Urinary bladder (tissue), 4 donors: ENCODE data around the gene ERGIC1. TPM values are rescaled to one million over a fixed set of nuclear protein-coding genes. Genes with fewer than 3 reads are reported as not detected.

ENCODE experiments used
- DNase-seq: peaks from one replicate; pipeline ENCODE4 v3.0.0-alpha.2; 2015; ENCODE audit errors: extremely low spot score
- H3K27ac ChIP-seq: one replicate; pipeline ENCODE4 v1.5.1; 2013; ENCODE audit warnings: low read depth, mild to moderate bottlenecking, moderate library complexity
- H3K36me3 ChIP-seq: one replicate; pipeline ENCODE4 v1.6.1; 2013; ENCODE audit warnings: mild to moderate bottlenecking, moderate library complexity; ENCODE audit not compliant: insufficient read depth
- H3K4me1 ChIP-seq: one replicate; pipeline ENCODE4 v1.6.1; 2013; ENCODE audit warnings: mild to moderate bottlenecking, moderate library complexity; ENCODE audit not compliant: insufficient read depth
- H3K4me3 ChIP-seq: one replicate; pipeline ENCODE4 v1.5.1; 2013; ENCODE audit warnings: low read depth, low read length
- WGBS: extraction: QIAGEN DNeasy Blood & Tissue Kit; methylation state at CpG from one replicate; pipeline ENCODE4 v1.1.7; 2013; 5-methylcytosine and 5-hydroxymethylcytosine counted together
- polyA plus RNA-seq: library from polyadenylated mRNA; stranded (reverse); fragments of 200-250 nt; gene quantifications from one replicate; pipeline ENCODE4 v1.2.3, GENCODE V29; 2013
- total RNA-seq: library from RNA; depleted of rRNA; stranded (reverse); fragments of >200 nt; gene quantifications from one replicate; pipeline ENCODE4 v1.2.3, GENCODE V29; 2014
- donor health status: healthy with polysubstance abuse.
- donor health status: healthy.

Gene ERGIC1
- total and polyA plus RNA-seq, 2 donors = 68.5 to 103 TPM

GRCh38 chr5:172793577-172794488 lies 40.2 kb upstream of the ERGIC1 start:
- no peak overlapping the region for H3K4me3 ChIP-seq
- DNase-seq = no peak
- no peak overlapping the region for H3K27ac ChIP-seq
- H3K36me3 ChIP-seq = no peaks in the 10 kb centered on the region
- H3K4me1 ChIP-seq = no peaks in the 10 kb centered on the region
- 88% methylated on average over 17 of the region's 17 CpGs for WGBS

GRCh38 chr5:172795318-172795977 lies 38.6 kb upstream of the ERGIC1 start:
- peak; percentile 90 for DNase-seq
- 23% methylated on average over 13 of the region's 13 CpGs for WGBS
- Histone ChIP-seq H3K36me3 (no peaks in the 10 kb centered on the region), H3K4me3 (no peak overlapping the region), H3K27ac (peak overlapping the region; percentile 28), H3K4me1 (no peaks in the 10 kb centered on the region)

DNA sequence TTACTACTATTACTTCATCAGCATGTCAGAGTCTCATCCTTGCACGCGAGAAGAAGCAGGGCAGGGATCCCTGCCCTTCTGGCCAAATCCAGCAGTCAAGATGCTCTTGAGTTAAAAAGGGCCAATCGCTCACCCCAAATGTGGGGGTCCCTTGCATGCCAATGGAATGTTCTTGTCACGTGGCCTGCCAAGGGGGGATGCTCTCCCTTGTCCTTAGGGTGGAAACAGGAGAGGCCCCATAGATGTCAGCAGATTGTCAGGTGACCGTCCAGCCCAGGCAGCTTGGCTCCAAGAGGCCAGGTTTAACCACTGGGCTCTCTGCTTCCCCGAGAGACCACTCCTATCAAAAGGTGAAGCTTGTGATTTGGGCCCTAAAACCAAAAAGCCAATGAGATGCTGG lies 37.7 kb upstream of the ERGIC1 start:
- H3K4me1 ChIP-seq = no peaks in the 10 kb centered on the region
- no peak for DNase-seq
- 87% methylated on average over 6 of the region's 6 CpGs for WGBS
- no peaks in the 10 kb centered on the region for H3K36me3 ChIP-seq
- H3K4me3 ChIP-seq = no peak overlapping the region
- no peak overlapping the region for H3K27ac ChIP-seq

GRCh38 chr5:172797771-172798191 lies 36.3 kb upstream of the ERGIC1 start:
- Histone ChIP-seq H3K36me3 (no peaks in the 10 kb centered on the region), H3K4me1 (no peaks in the 10 kb centered on the region), H3K27ac (no peak overlapping the region), H3K4me3 (no peak overlapping the region)
- WGBS = 77% methylated on average over 5 of the region's 5 CpGs
- no peak for DNase-seq

- DNase-seq = no peak
- H3K4me3 ChIP-seq = no peak overlapping the region
- H3K4me1 ChIP-seq = no peaks in the 10 kb centered on the region
- H3K36me3 ChIP-seq = no peaks in the 10 kb centered on the region
- H3K27ac ChIP-seq = peak overlapping the region; percentile 61
- WGBS = 71% methylated on average over 14 of the region's 14 CpGs
These were observed 35.4 kb upstream of the ERGIC1 start for GRCh38 chr5:172798422-172799215.

- no peaks in the 10 kb centered on the region for H3K4me1 ChIP-seq
These were observed 34.6 kb upstream of the ERGIC1 start for GRCh38 chr5:172799416-172799815.

DNA sequence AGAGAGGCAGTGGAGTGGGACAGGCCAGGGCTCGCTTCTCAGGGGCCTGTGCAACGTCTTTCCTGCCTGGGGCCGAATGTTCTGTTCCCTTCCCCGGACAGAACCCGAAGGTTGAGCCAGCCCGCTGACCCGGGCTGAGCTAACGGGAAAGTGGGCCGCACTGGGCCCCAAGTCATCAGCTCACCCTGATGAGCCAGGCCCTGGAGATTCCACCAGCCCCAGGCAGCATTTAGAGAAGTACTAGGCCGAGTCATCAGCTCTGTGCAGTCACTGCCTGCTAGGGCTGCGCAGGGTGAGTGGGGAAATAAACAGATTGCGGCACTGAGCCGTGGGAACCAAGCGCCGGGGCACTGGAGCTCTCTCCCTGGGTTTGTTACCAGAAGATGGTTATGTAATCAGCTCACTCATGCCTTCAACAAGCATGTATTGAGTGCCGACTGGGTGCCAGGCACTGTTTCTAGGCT lies 33.9 kb upstream of the ERGIC1 start:
- 84% methylated on average over 16 of the region's 16 CpGs for WGBS
- DNase-seq = no peak
- no peaks in the 10 kb centered on the region for H3K4me1 ChIP-seq
- no peaks in the 10 kb centered on the region for H3K36me3 ChIP-seq
- H3K4me3 ChIP-seq = no peak overlapping the region
- no peak overlapping the region for H3K27ac ChIP-seq

More at GRCh38 chr5:172799416-172799815, 34.6 kb upstream of the ERGIC1 start:
- Histone ChIP-seq H3K36me3 (no peaks in the 10 kb centered on the region), H3K27ac (no peak overlapping the region), H3K4me3 (no peak overlapping the region)
- WGBS = 87% methylated on average over 6 of the region's 6 CpGs
- DNase-seq = no peak

DNA sequence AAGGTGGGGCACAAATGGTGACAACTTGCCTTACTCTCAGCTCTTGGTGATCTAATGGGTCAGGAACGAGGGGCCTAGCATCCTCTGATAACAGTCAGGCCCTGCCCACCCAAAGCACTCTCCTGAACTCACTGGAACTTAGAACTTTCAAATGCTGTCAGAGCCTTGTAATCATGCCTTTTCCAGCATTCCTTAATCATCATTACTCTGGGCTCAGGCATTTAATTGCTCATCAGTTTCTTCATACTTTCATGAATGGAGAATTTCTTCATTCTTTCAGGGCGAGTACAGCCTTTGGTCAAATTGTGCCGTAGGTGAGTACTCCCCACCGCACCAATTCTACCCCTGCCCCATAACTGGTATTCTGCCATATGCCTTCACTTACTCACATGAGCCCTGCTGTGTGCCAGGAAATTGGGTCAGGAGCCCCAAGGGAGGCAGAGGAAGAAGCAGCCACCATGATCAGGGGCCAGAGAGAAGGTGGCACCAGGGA lies 32.8 kb upstream of the ERGIC1 start:
- 67% methylated on average over 4 of the region's 4 CpGs for WGBS
- Histone ChIP-seq H3K4me1 (no peaks in the 10 kb centered on the region), H3K4me3 (no peak overlapping the region), H3K36me3 (no peaks in the 10 kb centered on the region), H3K27ac (no peak overlapping the region)
- DNase-seq = no peak

DNA sequence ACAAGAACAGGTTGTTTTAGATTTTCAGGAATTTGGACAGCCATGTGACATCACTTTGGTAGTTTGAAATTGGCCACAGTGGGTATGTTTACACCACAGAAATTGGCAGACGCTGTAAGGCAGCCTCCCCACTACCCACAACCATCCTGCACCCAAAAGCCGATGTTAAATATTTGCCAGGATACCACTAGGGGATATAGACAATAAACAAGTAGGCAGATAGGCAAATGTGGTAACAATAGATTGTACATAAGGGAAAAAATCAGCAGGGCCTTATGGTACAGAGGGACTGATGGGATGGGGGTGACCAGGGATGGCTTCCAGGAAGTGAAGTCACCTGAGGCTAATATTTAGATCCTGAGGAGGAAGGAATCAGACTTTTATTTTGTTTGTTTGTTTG lies 31.9 kb upstream of the ERGIC1 start:
- Histone ChIP-seq H3K4me1 (no peaks in the 10 kb centered on the region), H3K4me3 (no peak overlapping the region), H3K36me3 (no peaks in the 10 kb centered on the region), H3K27ac (no peak overlapping the region)
- 95% methylated on average over 2 of the region's 2 CpGs for WGBS
- no peak for DNase-seq

GRCh38 chr5:172802567-172803176 lies 31.4 kb upstream of the ERGIC1 start:
- DNase-seq = no peak
- H3K36me3 ChIP-seq = no peaks in the 10 kb centered on the region
- H3K4me1 ChIP-seq = no peaks in the 10 kb centered on the region
- H3K27ac ChIP-seq = no peak overlapping the region
- no peak overlapping the region for H3K4me3 ChIP-seq
- 79% methylated on average over 4 of the region's 4 CpGs for WGBS

DNA sequence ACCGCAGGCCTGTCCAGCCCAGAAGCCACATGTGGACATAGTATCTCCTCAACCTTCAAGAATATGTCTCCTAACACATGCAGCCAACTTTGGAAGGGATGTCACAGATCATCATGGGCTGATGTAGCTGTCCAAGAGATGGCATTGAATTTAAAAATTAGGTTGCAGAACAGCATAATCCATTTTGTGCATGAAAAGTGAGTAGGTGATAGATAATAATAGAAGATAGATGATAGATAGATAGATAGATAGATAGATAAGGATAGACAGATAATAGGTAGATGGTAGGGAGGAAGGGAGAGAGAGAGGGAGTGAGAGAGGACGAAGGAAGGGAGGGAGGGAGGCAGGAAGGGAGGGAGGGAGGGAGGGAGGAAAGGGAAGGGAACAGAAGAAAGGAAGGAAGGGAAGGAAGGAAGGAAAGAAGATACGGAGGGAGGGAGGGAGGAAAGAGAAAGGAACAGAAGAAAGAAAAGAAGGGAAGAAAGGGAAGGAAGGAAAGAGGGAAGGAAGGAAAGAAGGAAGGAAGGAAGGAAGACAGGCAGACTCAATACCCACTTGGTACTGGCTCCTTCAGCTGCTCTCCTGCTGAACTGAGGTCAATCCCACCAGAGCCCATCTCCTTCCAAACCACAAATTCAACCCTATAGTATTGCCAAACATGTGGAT lies 28.9 kb upstream of the ERGIC1 start:
- WGBS = 82% methylated on average over 3 of the region's 3 CpGs
- DNase-seq = no peak
- H3K27ac ChIP-seq = no peak overlapping the region
- H3K4me1 ChIP-seq = no peaks in the 10 kb centered on the region
- no peak overlapping the region for H3K4me3 ChIP-seq
- H3K36me3 ChIP-seq = no peaks in the 10 kb centered on the region

GRCh38 chr5:172805736-172806255 lies 28.3 kb upstream of the ERGIC1 start:
- no peak overlapping the region for H3K27ac ChIP-seq
- DNase-seq = no peak
- H3K4me1 ChIP-seq = no peaks in the 10 kb centered on the region
- H3K36me3 ChIP-seq = no peaks in the 10 kb centered on the region
- H3K4me3 ChIP-seq = no peak overlapping the region
- 89% methylated on average over 9 of the region's 9 CpGs for WGBS
